GM12878 (cell line): ENCODE data around the gene PPP2R5A. TPM values are rescaled to one million over a fixed set of nuclear protein-coding genes. Genes with fewer than 3 reads are reported as not detected.

Source experiments
- ATAC-seq: fragments of 200-7000 bp; cut with Tn5 transposase; 3 replicates; pipeline ENCODE4 v1.9.1; 2020; ENCODE audit warnings: mild to moderate bottlenecking, moderate library complexity
- BruUV-seq: library from RNA; stranded (reverse); fragments of 400-500 nt; replicated peaks from 2 replicates; lab custom pipeline; 2021; lab: Mats Ljungman, UMichigan
- CTCF ChIA-PET: fragments of 300-600 bp; sonication (Branson Sonifier 250); formaldehyde crosslinking; extraction: SDS; loops from one replicate; lab custom pipeline; 2021; ENCODE audit warnings: inconsistent platforms; lab: Yijun Ruan, JAX
- POLR2A ChIA-PET: fragments of 350-600 bp; formaldehyde crosslinking; extraction: SDS; loops from one replicate; lab custom pipeline; 2021; ENCODE audit warnings: inconsistent platforms; lab: Charles Lee
- RAD21 ChIA-PET: fragments of 300-600 bp; sonication (Branson Sonifier 250); formaldehyde crosslinking; loops from one replicate; lab custom pipeline; 2023; ENCODE audit warnings: antibody characterized with exemption; ENCODE audit not compliant: unreplicated experiment; lab: Charles Lee
- SMC1A ChIA-PET: fragments of 300-600 bp; sonication (Branson Sonifier 250); formaldehyde crosslinking; loops from one replicate; lab custom pipeline; 2023; ENCODE audit not compliant: unreplicated experiment, uncharacterized antibody; lab: Charles Lee
- DNase-seq: peaks from one replicate; pipeline ENCODE4 v3.0.0-alpha.2; 2011; ENCODE audit warnings: low read depth, low spot score
- FAIRE-seq: peaks from 3 replicates; lab custom pipeline; 2011; peaks lifted over from hg19 to GRCh38; lab: Jason Lieb, UNC
- H2AFZ ChIP-seq: 2 replicates; pipeline ENCODE4 v1.6.0; 2011; ENCODE audit warnings: low read depth, low read length, control low read depth; ENCODE audit not compliant: control insufficient read depth
- H3K27ac ChIP-seq: 2 replicates; pipeline ENCODE4 v1.5.1; 2011; ENCODE audit warnings: control low read depth; ENCODE audit not compliant: control insufficient read depth, insufficient read depth
- H3K27me3 ChIP-seq, 2 experiments: replicated peaks in 1 of 2; 2 replicates each; pipeline versions ENCODE4 v1.6.0 to v1.6.1; 2011; ENCODE audit warnings: low read length in 1 of 2; ENCODE audit not compliant: control insufficient read depth in 2 of 2, insufficient read depth in 2 of 2
- H3K36me3 ChIP-seq, 2 experiments: 2 replicates each; pipeline ENCODE4 v1.5.1; 2011; ENCODE audit warnings: low read length in 1 of 2; ENCODE audit not compliant: control insufficient read depth in 2 of 2, insufficient read depth in 2 of 2
- H3K4me1 ChIP-seq: 2 replicates; pipeline ENCODE4 v1.6.1; 2011; ENCODE audit warnings: mild to moderate bottlenecking, low read length, moderate library complexity, mixed read lengths; ENCODE audit not compliant: control insufficient read depth, insufficient read depth
- H3K4me2 ChIP-seq: 2 replicates; pipeline ENCODE4 v1.6.0; 2011; ENCODE audit warnings: control low read depth; ENCODE audit not compliant: control insufficient read depth, insufficient read depth
- H3K4me3 ChIP-seq: fragments of 200-600 bp; sonication (generic); 2 replicates; pipeline ENCODE4 v1.5.1; 2016
- H3K79me2 ChIP-seq: 2 replicates; pipeline ENCODE4 v1.6.0; 2011; ENCODE audit warnings: low read length; ENCODE audit not compliant: control insufficient read depth, insufficient read depth
- H3K9ac ChIP-seq: 2 replicates; pipeline ENCODE4 v1.8.0; 2011; ENCODE audit warnings: low read length, control low read depth, mixed read lengths; ENCODE audit not compliant: control insufficient read depth, insufficient read depth
- H3K9me3 ChIP-seq: replicated peaks from 3 replicates; pipeline ENCODE4 v1.5.1; 2011; ENCODE audit warnings: mild to moderate bottlenecking, low read length; ENCODE audit not compliant: control insufficient read depth, insufficient read depth
- H4K20me1 ChIP-seq: 2 replicates; pipeline ENCODE4 v1.6.0; 2011; ENCODE audit not compliant: control insufficient read depth, insufficient read depth
- BACH1 ChIP-seq: fragments of 450-650 bp; IDR thresholded peaks from 2 replicates; pipeline ENCODE4 v1.6.1; 2017; ENCODE audit warnings: mild to moderate bottlenecking, borderline replicate concordance
- EP300 ChIP-seq, 2 experiments: fragments of 150-350 bp in 1 of 2; IDR thresholded peaks; 2 replicates each; pipeline ENCODE4 v1.6.1; 2011 to 2012; ENCODE audit warnings: low read depth in 2 of 2, low read length in 2 of 2, borderline replicate concordance in 1 of 2, improper control_type of control experiment in 1 of 2, inconsistent platforms in 1 of 2; ENCODE audit not compliant: control insufficient read depth in 1 of 2
- KLF5 ChIP-seq: fragments of 450-650 bp; IDR thresholded peaks from 2 replicates; pipeline ENCODE4 v1.6.1; 2014; ENCODE audit warnings: mild to moderate bottlenecking; ENCODE audit not compliant: partially characterized antibody
- MAX ChIP-seq: IDR thresholded peaks from 2 replicates; pipeline ENCODE4 v1.6.1; 2012; ENCODE audit warnings: low read depth, low read length, improper control_type of control experiment
- NBN ChIP-seq: fragments of 450-650 bp; IDR thresholded peaks from 2 replicates; pipeline ENCODE4 v1.6.1; 2016
- RAD51 ChIP-seq: fragments of 450-650 bp; IDR thresholded peaks from 2 replicates; pipeline ENCODE4 v1.6.1; 2016; ENCODE audit warnings: moderate library complexity, mild to moderate bottlenecking, inconsistent platforms
- RELA ChIP-seq: fragments of 450-650 bp; IDR thresholded peaks from 2 replicates; pipeline ENCODE4 v1.8.0; 2014; ENCODE audit warnings: borderline replicate concordance; ENCODE audit not compliant: partially characterized antibody
- SMAD1 ChIP-seq: fragments of 450-650 bp; IDR thresholded peaks from 2 replicates; pipeline ENCODE4 v1.6.1; 2018; ENCODE audit warnings: mild to moderate bottlenecking, low read depth; ENCODE audit not compliant: partially characterized antibody
- SP1 ChIP-seq: IDR thresholded peaks from one replicate; pipeline ENCODE4 v1.6.1; 2011; ENCODE audit warnings: low read depth, low read length
- SREBF2 ChIP-seq: IDR thresholded peaks from 2 replicates; pipeline ENCODE4 v1.6.1; 2012; ENCODE audit warnings: mild to moderate bottlenecking, low read length
- ZNF384 ChIP-seq: IDR thresholded peaks from 2 replicates; pipeline ENCODE4 v1.6.1; 2012; ENCODE audit warnings: low read depth, mild to moderate bottlenecking, low read length, improper control_type of control experiment, borderline replicate concordance
- WGBS: methylation state at CpG from one replicate; pipeline ENCODE4 v1.1.6; 2016; ENCODE audit warnings: low lambda C conversion rate; ENCODE audit not compliant: insufficient replicate concordance, insufficient coverage; ENCODE audit errors: missing lambda C conversion rate; 5-methylcytosine and 5-hydroxymethylcytosine counted together
- in situ Hi-C: fragments of 300-500 bp; cut with MboI; formaldehyde crosslinking; loops from 9 replicates; pipeline ENCODE4 v1.14.3; 2018; ENCODE audit warnings: mixed read lengths
- intact Hi-C: fragments of 100-400 bp; cut with micrococcal nuclease; formaldehyde crosslinking; loops from one replicate; pipeline ENCODE4 v1.14.2; 2022; ENCODE audit not compliant: unreplicated experiment
- polyA plus RNA-seq, 11 experiments: library from polyadenylated mRNA; depleted of rRNA in 4 of 11; unstranded in 6 of 11; stranded (reverse) in 5 of 11; fragments of >200 nt; fragmentation: Nextera tagmentation in 4 of 11; fragmentation: Illumina TruSeq in 1 of 11; extraction: Ambion mirVana in 4 of 11; extraction: Trizol in 1 of 11; gene quantifications; 1 replicate in 1 of 11; 2 replicates in 10 of 11; pipeline versions ENCODE4 v1.2.1 to v1.2.3, GENCODE V29; 2011 to 2016; ENCODE audit warnings: inconsistent platforms in 2 of 11, missing spikeins in 2 of 11, low read depth in 1 of 11
- total RNA-seq, 4 experiments: library from RNA; depleted of rRNA in 3 of 4; stranded (reverse); fragments of >200 nt in 3 of 4; fragmentation: Illumina TruSeq in 1 of 4; extraction: Trizol in 1 of 4; gene quantifications; 2 replicates each; pipeline versions ENCODE4 v1.2.1 to v1.2.3, GENCODE V29; 2013 to 2021
- TF ChIP-seq, protein P1 (sequence below): fragments of 450-650 bp; IDR thresholded peaks from 2 replicates; pipeline ENCODE4 v1.6.1; 2017; ENCODE audit warnings: mild to moderate bottlenecking, moderate library complexity

Gene PPP2R5A
- total and polyA plus RNA-seq, 10 of the 15 experiments (the other 5 are each of a cell fraction or from before 2014, with no cell fraction given): 15.4 to 40.6 (median 32.5) TPM

- TF ChIP-seq RAD51: no peak
- no peak for TF ChIP-seq RELA
Observed at GRCh38 chr1:212241501-212241900, 43.7 kb upstream of the PPP2R5A start (continued).

- ChIA-PET POLR2A (no interaction called here), SMC1A (interaction anchor here (1.3 to 1.7 kb wide), 2 partner anchors 9 to 13 kb away, joined by 3 read pairs; no protein-coding TSS in a partner anchor), CTCF (interaction anchor here (1.6 kb wide), 1 partner anchor 16 kb away, joined by 5 read pairs; no protein-coding TSS in a partner anchor), RAD21 (interaction anchor here (1.0 kb wide), 1 partner anchor 50 kb away, joined by 3 read pairs; no protein-coding TSS in a partner anchor)
- no peak for FAIRE-seq
- TF ChIP-seq EP300 (IDR thresholded peaks at IDR 0.05; ENCODE audit: borderline replicate concordance in 1 of 2, control insufficient read depth in 1 of 2, low read depth in 2 of 2, low read length in 2 of 2) (no peak), SP1 (no peak), ZNF384 (no peak), BACH1 (no peak), KLF5 (no peak), SREBF2 (no peak), MAX (no peak), NBN (no peak), SMAD1 (no peak)
- TF ChIP-seq, protein P1, sequence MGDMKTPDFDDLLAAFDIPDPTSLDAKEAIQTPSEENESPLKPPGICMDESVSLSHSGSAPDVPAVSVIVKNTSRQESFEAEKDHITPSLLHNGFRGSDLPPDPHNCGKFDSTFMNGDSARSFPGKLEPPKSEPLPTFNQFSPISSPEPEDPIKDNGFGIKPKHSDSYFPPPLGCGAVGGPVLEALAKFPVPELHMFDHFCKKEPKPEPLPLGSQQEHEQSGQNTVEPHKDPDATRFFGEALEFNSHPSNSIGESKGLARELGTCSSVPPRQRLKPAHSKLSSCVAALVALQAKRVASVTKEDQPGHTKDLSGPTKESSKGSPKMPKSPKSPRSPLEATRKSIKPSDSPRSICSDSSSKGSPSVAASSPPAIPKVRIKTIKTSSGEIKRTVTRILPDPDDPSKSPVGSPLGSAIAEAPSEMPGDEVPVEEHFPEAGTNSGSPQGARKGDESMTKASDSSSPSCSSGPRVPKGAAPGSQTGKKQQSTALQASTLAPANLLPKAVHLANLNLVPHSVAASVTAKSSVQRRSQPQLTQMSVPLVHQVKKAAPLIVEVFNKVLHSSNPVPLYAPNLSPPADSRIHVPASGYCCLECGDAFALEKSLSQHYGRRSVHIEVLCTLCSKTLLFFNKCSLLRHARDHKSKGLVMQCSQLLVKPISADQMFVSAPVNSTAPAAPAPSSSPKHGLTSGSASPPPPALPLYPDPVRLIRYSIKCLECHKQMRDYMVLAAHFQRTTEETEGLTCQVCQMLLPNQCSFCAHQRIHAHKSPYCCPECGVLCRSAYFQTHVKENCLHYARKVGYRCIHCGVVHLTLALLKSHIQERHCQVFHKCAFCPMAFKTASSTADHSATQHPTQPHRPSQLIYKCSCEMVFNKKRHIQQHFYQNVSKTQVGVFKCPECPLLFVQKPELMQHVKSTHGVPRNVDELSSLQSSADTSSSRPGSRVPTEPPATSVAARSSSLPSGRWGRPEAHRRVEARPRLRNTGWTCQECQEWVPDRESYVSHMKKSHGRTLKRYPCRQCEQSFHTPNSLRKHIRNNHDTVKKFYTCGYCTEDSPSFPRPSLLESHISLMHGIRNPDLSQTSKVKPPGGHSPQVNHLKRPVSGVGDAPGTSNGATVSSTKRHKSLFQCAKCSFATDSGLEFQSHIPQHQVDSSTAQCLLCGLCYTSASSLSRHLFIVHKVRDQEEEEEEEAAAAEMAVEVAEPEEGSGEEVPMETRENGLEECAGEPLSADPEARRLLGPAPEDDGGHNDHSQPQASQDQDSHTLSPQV: no peak
- no TSS peak for BruUV-seq
- H3K4me3 ChIP-seq: no peak overlapping the region
- H3K79me2 ChIP-seq: no peaks in the 10 kb centered on the region
- no peak overlapping the region for H3K9ac ChIP-seq
- H2AFZ ChIP-seq: no peak overlapping the region
- no peaks in the 10 kb centered on the region for H3K9me3 ChIP-seq
- in situ Hi-C loops (no loop called here), intact Hi-C loops (no loop called here)
- ATAC-seq: no peak
- peaks cover 8% of the 10 kb centered on the region for H3K4me1 ChIP-seq
- no peak for DNase-seq
- H3K27ac ChIP-seq: no peak overlapping the region
- no peaks in the 10 kb centered on the region for H3K27me3 ChIP-seq
- H3K4me2 ChIP-seq: no peak overlapping the region
- 74% methylated on average over 4 of the region's 4 CpGs for WGBS
- H3K36me3 ChIP-seq: no peaks in the 10 kb centered on the region
- no peaks in the 10 kb centered on the region for H4K20me1 ChIP-seq
Observed at GRCh38 chr1:212241957-212242287, 43.3 kb upstream of the PPP2R5A start.
